HUES6 (cell line): Measurements from ENCODE around the gene SAFB2.

Experiments
- H3K27ac ChIP-seq: 2 replicates; pipeline ENCODE4 v1.7.0; 2013; ENCODE audit warnings: low read depth, mild to moderate bottlenecking, low read length, inconsistent platforms
- H3K27me3 ChIP-seq: 2 replicates; pipeline ENCODE4 v1.6.1; 2013; ENCODE audit warnings: low read length; ENCODE audit not compliant: control insufficient read depth, insufficient read depth
- H3K36me3 ChIP-seq: 2 replicates; pipeline ENCODE4 v1.6.1; 2013; ENCODE audit warnings: low read length; ENCODE audit not compliant: control insufficient read depth, insufficient read depth
- H3K4me1 ChIP-seq: 2 replicates; pipeline ENCODE4 v1.6.1; 2013; ENCODE audit warnings: low read length; ENCODE audit not compliant: control insufficient read depth, insufficient read depth
- H3K4me3 ChIP-seq: 2 replicates; pipeline ENCODE4 v1.5.1; 2013; ENCODE audit warnings: low read depth, low read length
- H3K9ac ChIP-seq: one replicate; pipeline ENCODE4 v1.6.1; 2013; ENCODE audit warnings: mild to moderate bottlenecking, low read length
- H3K9me3 ChIP-seq: 2 replicates; pipeline ENCODE4 v1.6.1; 2013; ENCODE audit warnings: low read depth, low read length; ENCODE audit not compliant: control insufficient read depth, insufficient read depth

SAFB2 gene

DNA sequence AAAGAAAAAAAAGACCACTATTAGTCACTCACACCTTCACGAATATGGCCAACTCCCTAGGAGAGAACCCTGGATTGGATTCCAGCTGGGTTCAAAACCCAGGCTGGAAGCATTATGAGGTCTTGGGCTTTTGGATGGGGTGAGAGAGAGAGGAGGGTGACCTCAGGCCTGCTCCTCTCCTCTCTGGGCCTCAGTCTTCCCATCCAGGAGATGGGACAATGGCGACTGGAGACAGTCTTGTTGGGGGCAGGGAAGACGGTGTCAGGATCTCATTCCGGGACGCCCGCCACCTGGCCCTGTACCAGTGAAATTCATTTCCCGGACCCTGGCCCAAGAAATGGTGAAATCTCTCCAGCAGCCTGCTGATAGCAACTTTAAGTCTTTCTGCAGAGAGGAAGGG, 81.1 kb downstream of the SAFB2 start:
- Histone ChIP-seq H3K9ac (no peak overlapping the region), H3K4me1 (peaks cover 17% of the 10 kb centered on the region), H3K9me3 (no peaks in the 10 kb centered on the region), H3K4me3 (no peak overlapping the region), H3K27me3 (no peaks in the 10 kb centered on the region), H3K27ac (no peak overlapping the region), H3K36me3 (no peaks in the 10 kb centered on the region)

DNA sequence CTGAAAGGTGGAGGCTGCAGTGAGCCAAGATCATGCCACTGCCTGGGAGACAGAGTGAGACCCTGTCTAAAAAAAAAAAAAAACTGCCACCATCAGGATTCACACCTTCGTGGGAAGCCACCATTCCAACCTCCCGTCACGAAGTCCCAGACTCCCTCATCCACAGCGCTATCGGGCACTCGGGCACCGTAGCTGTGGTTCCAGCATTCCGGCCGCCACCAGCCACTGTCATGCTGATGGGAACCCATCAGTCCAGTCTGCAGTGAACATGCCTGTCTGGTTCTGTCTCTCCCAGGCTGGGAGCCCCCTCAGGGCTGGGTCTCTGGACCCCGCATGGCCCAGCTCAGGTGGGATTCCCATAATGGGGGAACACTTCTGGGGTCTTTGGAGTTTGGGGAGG, 82.4 kb downstream of the SAFB2 start:
- H3K27me3 ChIP-seq, result no peaks in the 10 kb centered on the region
- peaks cover 4% of the 10 kb centered on the region for H3K9me3 ChIP-seq
- H3K4me3 ChIP-seq, result no peak overlapping the region
- no peak overlapping the region for H3K9ac ChIP-seq
- H3K4me1 ChIP-seq, result peaks cover 23% of the 10 kb centered on the region
- no peak overlapping the region for H3K27ac ChIP-seq
- H3K36me3 ChIP-seq, result no peaks in the 10 kb centered on the region

DNA sequence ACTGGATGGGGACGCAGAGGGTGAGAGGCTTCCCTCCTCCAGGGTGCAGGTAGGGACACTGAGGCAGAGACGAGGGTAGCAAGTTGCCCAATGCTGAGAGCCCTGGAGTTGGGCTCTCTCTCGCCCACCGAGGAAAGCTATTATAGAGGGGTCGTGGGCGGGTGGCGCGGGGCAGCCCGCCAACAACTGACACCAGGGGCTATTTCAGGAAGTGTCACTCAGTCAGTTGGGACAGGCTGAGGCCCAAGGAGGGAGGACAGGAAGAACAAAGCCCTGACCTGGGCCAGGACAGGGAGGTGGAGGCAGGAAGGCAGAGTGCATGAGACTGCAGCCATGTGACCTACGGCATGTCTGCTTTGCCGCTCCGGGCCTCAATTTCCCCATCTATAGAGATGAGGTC, 84.7 kb downstream of the SAFB2 start:
- Histone ChIP-seq H3K27me3 (no peaks in the 10 kb centered on the region), H3K27ac (no peak overlapping the region), H3K4me3 (no peak overlapping the region), H3K36me3 (no peaks in the 10 kb centered on the region), H3K9me3 (peaks cover 24% of the 10 kb centered on the region), H3K9ac (no peak overlapping the region), H3K4me1 (peaks cover 23% of the 10 kb centered on the region)
